HL-60 (cell line): ENCODE results near the gene LRRN2.

Experiments used
- GABPA ChIP-seq: IDR thresholded peaks from 2 replicates; pipeline ENCODE4 v1.6.1; 2012; ENCODE audit warnings: low read depth
- POLR2AphosphoS5 ChIP-seq: IDR thresholded peaks from 2 replicates; pipeline ENCODE4 v1.6.1; 2012; ENCODE audit warnings: low read depth
- SPI1 ChIP-seq: IDR thresholded peaks from 2 replicates; pipeline ENCODE4 v1.6.1; 2012; ENCODE audit warnings: low read depth, mild to moderate bottlenecking, borderline replicate concordance
- TF ChIP-seq, protein P1 (sequence below): IDR thresholded peaks from one replicate; pipeline ENCODE4 v1.5.1; 2011; ENCODE audit warnings: low read length, control low read depth, inconsistent platforms; ENCODE audit not compliant: insufficient read depth
- TF ChIP-seq, protein P2 (sequence below): IDR thresholded peaks from 2 replicates; pipeline ENCODE4 v1.6.1; 2012; ENCODE audit warnings: low read depth; ENCODE audit not compliant: insufficient replicate concordance

DNA sequence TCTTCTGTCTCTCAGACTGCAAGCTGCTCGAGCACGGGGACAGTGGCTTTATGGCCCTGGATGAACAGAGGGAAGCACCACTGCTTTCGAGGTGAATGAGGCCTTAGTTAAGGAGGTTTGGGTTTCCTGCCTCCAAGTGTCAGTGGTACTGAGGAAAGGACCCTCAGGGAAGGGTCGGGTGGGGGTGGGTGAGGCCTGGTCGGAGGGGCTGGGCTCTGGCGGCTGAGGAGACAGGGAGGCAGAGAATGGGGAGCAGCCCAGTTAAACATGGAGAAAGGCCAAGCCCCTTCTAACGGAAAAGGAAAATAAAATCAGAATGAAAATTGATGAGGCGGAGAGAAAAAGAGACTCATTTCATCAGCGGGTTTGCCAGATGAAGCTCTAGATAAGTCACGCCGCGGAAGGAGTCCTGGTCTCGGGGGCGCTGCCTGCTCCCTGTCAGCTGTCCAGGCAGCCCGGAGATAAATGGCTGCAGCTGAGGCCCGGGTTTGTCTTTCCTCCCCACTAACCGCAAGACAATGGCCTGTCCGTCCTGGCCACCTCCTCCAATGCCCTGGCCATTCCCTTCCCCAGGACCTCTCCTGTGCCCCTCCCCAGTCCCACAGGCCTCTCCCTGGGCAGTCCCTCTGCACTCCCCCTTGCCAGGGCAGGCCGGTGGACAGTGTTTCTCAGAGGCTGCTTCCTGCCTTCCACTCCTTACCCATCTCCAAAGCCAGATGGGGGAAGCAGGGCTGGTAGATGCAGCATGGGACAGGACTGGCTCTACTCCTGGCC lies 55.2 kb downstream of the LRRN2 start:
- TF ChIP-seq, protein P1, sequence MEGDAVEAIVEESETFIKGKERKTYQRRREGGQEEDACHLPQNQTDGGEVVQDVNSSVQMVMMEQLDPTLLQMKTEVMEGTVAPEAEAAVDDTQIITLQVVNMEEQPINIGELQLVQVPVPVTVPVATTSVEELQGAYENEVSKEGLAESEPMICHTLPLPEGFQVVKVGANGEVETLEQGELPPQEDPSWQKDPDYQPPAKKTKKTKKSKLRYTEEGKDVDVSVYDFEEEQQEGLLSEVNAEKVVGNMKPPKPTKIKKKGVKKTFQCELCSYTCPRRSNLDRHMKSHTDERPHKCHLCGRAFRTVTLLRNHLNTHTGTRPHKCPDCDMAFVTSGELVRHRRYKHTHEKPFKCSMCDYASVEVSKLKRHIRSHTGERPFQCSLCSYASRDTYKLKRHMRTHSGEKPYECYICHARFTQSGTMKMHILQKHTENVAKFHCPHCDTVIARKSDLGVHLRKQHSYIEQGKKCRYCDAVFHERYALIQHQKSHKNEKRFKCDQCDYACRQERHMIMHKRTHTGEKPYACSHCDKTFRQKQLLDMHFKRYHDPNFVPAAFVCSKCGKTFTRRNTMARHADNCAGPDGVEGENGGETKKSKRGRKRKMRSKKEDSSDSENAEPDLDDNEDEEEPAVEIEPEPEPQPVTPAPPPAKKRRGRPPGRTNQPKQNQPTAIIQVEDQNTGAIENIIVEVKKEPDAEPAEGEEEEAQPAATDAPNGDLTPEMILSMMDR, result no peak
- TF ChIP-seq POLR2AphosphoS5 (no peak), GABPA (no peak), SPI1 (no peak)
- TF ChIP-seq, protein P2, sequence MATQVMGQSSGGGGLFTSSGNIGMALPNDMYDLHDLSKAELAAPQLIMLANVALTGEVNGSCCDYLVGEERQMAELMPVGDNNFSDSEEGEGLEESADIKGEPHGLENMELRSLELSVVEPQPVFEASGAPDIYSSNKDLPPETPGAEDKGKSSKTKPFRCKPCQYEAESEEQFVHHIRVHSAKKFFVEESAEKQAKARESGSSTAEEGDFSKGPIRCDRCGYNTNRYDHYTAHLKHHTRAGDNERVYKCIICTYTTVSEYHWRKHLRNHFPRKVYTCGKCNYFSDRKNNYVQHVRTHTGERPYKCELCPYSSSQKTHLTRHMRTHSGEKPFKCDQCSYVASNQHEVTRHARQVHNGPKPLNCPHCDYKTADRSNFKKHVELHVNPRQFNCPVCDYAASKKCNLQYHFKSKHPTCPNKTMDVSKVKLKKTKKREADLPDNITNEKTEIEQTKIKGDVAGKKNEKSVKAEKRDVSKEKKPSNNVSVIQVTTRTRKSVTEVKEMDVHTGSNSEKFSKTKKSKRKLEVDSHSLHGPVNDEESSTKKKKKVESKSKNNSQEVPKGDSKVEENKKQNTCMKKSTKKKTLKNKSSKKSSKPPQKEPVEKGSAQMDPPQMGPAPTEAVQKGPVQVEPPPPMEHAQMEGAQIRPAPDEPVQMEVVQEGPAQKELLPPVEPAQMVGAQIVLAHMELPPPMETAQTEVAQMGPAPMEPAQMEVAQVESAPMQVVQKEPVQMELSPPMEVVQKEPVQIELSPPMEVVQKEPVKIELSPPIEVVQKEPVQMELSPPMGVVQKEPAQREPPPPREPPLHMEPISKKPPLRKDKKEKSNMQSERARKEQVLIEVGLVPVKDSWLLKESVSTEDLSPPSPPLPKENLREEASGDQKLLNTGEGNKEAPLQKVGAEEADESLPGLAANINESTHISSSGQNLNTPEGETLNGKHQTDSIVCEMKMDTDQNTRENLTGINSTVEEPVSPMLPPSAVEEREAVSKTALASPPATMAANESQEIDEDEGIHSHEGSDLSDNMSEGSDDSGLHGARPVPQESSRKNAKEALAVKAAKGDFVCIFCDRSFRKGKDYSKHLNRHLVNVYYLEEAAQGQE, result no peak
